SU-DHL-6 (cell line): Measurements from ENCODE around the gene PWP2.

Experiments used
- EZH2phosphoT487 ChIP-seq: fragments of 200-600 bp; sonication (generic), shearing (Covaris generic); conservative IDR thresholded peaks from 2 replicates; pipeline ENCODE4 v1.6.1; 2018; ENCODE audit warnings: mild to moderate bottlenecking, antibody characterized with exemption, low read length, moderate library complexity, mixed read lengths
- TF ChIP-seq, protein P1 (sequence below): fragments of 200-600 bp; sonication (generic); IDR thresholded peaks from one replicate; pipeline ENCODE4 v1.5.1; 2017; ENCODE audit warnings: antibody characterized with exemption, mild to moderate bottlenecking, low read length, moderate library complexity; ENCODE audit not compliant: insufficient read depth, poor library complexity, severe bottlenecking

DNA sequence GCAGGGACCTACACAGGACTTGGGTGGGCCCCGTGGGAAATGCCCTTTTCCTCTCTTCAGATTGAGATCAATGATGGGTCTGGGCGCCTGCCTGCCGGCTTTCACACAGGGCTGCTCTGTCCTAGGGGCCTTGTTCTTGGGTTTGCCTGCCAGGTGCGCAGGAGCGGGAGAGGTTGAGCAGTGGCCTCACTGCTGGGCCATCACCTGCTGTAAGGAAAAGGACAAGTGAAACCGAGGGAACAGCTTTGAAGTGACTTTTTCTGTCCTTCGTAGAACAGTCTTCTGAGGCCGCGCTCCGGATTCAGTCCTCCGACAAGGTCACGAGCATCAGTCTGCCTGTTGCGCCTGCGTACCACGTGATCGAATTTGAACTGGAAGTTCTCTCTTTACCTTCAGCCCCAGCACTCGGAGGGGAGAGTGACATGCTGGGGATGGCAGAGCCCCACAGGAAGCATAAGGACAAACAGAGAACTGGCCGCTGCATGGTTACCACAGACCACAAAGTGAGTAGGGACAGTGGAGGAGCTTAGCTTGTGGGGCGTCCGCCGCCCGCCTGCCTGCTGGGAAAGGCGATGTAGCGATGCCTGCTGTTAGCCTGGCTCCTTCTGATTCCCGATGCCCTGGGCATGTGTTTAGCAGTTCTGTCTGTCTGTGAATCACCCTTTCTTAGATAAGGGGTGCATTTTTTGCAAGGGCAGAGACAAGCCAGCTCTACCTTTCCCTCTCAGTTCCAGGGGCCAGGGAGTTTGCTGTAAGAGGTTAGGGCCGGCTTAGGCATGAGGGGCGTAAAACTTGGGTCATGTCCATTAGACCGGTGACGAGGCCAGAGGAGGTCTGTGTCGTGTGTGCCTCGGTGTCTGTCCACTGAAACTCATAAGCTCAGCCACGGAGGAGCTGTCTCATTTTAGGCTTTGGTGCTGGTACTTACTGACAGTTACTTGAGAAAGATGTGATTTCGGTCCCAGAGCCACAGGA is 19.5 kb upstream of the PWP2 start:
- TF ChIP-seq, protein P1, sequence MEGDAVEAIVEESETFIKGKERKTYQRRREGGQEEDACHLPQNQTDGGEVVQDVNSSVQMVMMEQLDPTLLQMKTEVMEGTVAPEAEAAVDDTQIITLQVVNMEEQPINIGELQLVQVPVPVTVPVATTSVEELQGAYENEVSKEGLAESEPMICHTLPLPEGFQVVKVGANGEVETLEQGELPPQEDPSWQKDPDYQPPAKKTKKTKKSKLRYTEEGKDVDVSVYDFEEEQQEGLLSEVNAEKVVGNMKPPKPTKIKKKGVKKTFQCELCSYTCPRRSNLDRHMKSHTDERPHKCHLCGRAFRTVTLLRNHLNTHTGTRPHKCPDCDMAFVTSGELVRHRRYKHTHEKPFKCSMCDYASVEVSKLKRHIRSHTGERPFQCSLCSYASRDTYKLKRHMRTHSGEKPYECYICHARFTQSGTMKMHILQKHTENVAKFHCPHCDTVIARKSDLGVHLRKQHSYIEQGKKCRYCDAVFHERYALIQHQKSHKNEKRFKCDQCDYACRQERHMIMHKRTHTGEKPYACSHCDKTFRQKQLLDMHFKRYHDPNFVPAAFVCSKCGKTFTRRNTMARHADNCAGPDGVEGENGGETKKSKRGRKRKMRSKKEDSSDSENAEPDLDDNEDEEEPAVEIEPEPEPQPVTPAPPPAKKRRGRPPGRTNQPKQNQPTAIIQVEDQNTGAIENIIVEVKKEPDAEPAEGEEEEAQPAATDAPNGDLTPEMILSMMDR = no peak
- no peak for TF ChIP-seq EZH2phosphoT487
